HEK293 (cell line): ENCODE results near the gene GUCA2B.

ENCODE experiments used
- CTCF ChIA-PET: fragments of 350-600 bp; formaldehyde crosslinking; extraction: SDS; loops from one replicate; lab custom pipeline; 2021; ENCODE audit warnings: antibody characterized with exemption; lab: Yijun Ruan, JAX
- POLR2A ChIA-PET: fragments of 300-600 bp; formaldehyde crosslinking; extraction: SDS; loops from one replicate; lab custom pipeline; 2020; ENCODE audit warnings: antibody characterized with exemption, inconsistent platforms; lab: Yijun Ruan, JAX
- H3K27ac ChIP-seq: fragments of 200-500 bp; sonication (Bioruptor generic); 2 replicates; pipeline ENCODE4 v1.5.1; 2014; ENCODE audit warnings: low read depth, low read length, control low read depth, inconsistent platforms; ENCODE audit errors: extremely low read depth
- H3K36me3 ChIP-seq, 2 experiments: fragments of 200-500 bp in 1 of 2; sonication (Bioruptor generic) in 1 of 2; 1 replicate in 1 of 2; 2 replicates in 1 of 2; pipeline ENCODE4 v1.5.1; 2014 to 2017; ENCODE audit warnings: inconsistent platforms in 2 of 2, low read length in 2 of 2; ENCODE audit not compliant: control insufficient read depth in 2 of 2, insufficient read depth in 1 of 2
- H3K4me1 ChIP-seq: fragments of 200-500 bp; sonication (Bioruptor generic); 2 replicates; pipeline ENCODE4 v1.5.1; 2014; ENCODE audit warnings: mild to moderate bottlenecking, low read length, inconsistent platforms; ENCODE audit not compliant: control insufficient read depth, insufficient read depth
- H3K4me3 ChIP-seq: 2 replicates; pipeline ENCODE4 v1.5.1; 2011; ENCODE audit warnings: low read depth, mild to moderate bottlenecking, control low read depth, low read length, moderate library complexity
- H3K9me3 ChIP-seq: fragments of 200-500 bp; sonication (Bioruptor generic); 2 replicates; pipeline ENCODE4 v1.5.1; 2014; ENCODE audit warnings: low read depth, low read length, inconsistent platforms; ENCODE audit not compliant: control insufficient read depth, insufficient read depth
- TRIM28 ChIP-seq: IDR thresholded peaks from 2 replicates; pipeline ENCODE4 v1.6.1; 2011; ENCODE audit warnings: low read length, control low read depth, borderline replicate concordance
- YY1 ChIP-seq: fragments of 450-650 bp; formaldehyde crosslinking; IDR thresholded peaks from 2 replicates; pipeline ENCODE4 v1.5.1; 2018; ENCODE audit warnings: missing biosample characterization, missing genetic modification characterization
- ZFP3 ChIP-seq: fragments of 450-650 bp; formaldehyde crosslinking; IDR thresholded peaks from 2 replicates; pipeline ENCODE4 v1.5.1; 2016; ENCODE audit warnings: low read depth, missing biosample characterization, missing genetic modification characterization
- ZFP37 ChIP-seq: fragments of 450-650 bp; formaldehyde crosslinking; IDR thresholded peaks from 2 replicates; pipeline ENCODE4 v1.5.1; 2016; ENCODE audit warnings: missing biosample characterization, missing genetic modification characterization
- ZIC2 ChIP-seq: fragments of 450-650 bp; formaldehyde crosslinking; IDR thresholded peaks from 2 replicates; pipeline ENCODE4 v1.5.1; 2016; ENCODE audit warnings: missing biosample characterization, missing genetic modification characterization
- ZNF10 ChIP-seq: fragments of 450-650 bp; formaldehyde crosslinking; IDR thresholded peaks from 2 replicates; pipeline ENCODE4 v1.5.1; 2017; ENCODE audit warnings: missing biosample characterization, missing genetic modification characterization
- ZNF138 ChIP-seq: fragments of 450-650 bp; formaldehyde crosslinking; IDR thresholded peaks from 2 replicates; pipeline ENCODE4 v1.5.1; 2016; ENCODE audit warnings: missing biosample characterization, missing genetic modification characterization, borderline replicate concordance
- ZNF169 ChIP-seq: fragments of 450-650 bp; formaldehyde crosslinking; IDR thresholded peaks from 2 replicates; pipeline ENCODE4 v1.5.1; 2016; ENCODE audit warnings: missing biosample characterization, missing genetic modification characterization
- ZNF354C ChIP-seq: fragments of 450-650 bp; formaldehyde crosslinking; IDR thresholded peaks from 2 replicates; pipeline ENCODE4 v1.5.1; 2016; ENCODE audit warnings: missing biosample characterization, missing genetic modification characterization, low read depth, borderline replicate concordance
- ZNF768 ChIP-seq: fragments of 450-650 bp; formaldehyde crosslinking; IDR thresholded peaks from 2 replicates; pipeline ENCODE4 v1.5.1; 2018; ENCODE audit warnings: missing biosample characterization, mild to moderate bottlenecking, missing genetic modification characterization
- ZNF776 ChIP-seq: fragments of 450-650 bp; formaldehyde crosslinking; IDR thresholded peaks from 2 replicates; pipeline ENCODE4 v1.5.0; 2017; ENCODE audit warnings: missing biosample characterization, missing genetic modification characterization, borderline replicate concordance
- ZSCAN16 ChIP-seq: fragments of 450-650 bp; formaldehyde crosslinking; IDR thresholded peaks from 2 replicates; pipeline ENCODE4 v1.5.1; 2016; ENCODE audit warnings: missing biosample characterization, missing genetic modification characterization
- ZSCAN30 ChIP-seq: fragments of 450-650 bp; IDR thresholded peaks from 2 replicates; pipeline ENCODE4 v1.5.1; 2018; ENCODE audit warnings: missing biosample characterization, mild to moderate bottlenecking, missing genetic modification characterization, moderate library complexity
- TF ChIP-seq, protein P1 (sequence below): fragments of 450-650 bp; formaldehyde crosslinking; IDR thresholded peaks from 2 replicates; pipeline ENCODE4 v1.5.1; 2017; ENCODE audit warnings: missing biosample characterization, missing genetic modification characterization
- TF ChIP-seq, protein P2 (sequence below): fragments of 450-650 bp; formaldehyde crosslinking; IDR thresholded peaks from 2 replicates; pipeline ENCODE4 v1.5.1; 2016; ENCODE audit warnings: missing biosample characterization, missing genetic modification characterization
- TF ChIP-seq, protein P3 (sequence below): IDR thresholded peaks from 2 replicates; pipeline ENCODE4 v1.6.1; 2011; ENCODE audit warnings: mild to moderate bottlenecking, low read depth, low read length, borderline replicate concordance
- TF ChIP-seq, protein P4 (sequence below): fragments of 450-650 bp; formaldehyde crosslinking; optimal IDR thresholded peaks from 2 replicates; pipeline ENCODE3; 2016; ENCODE audit warnings: missing biosample characterization, mild to moderate bottlenecking, missing genetic modification characterization
- TF ChIP-seq, protein P5 (sequence below): fragments of 450-650 bp; formaldehyde crosslinking; IDR thresholded peaks from 2 replicates; pipeline ENCODE4 v1.5.1; 2017; ENCODE audit warnings: missing biosample characterization, missing genetic modification characterization
- TF ChIP-seq, protein P6 (sequence below): fragments of 450-650 bp; formaldehyde crosslinking; IDR thresholded peaks from 2 replicates; pipeline ENCODE4 v1.5.1; 2016; ENCODE audit warnings: missing biosample characterization, missing genetic modification characterization

Gene GUCA2B

DNA sequence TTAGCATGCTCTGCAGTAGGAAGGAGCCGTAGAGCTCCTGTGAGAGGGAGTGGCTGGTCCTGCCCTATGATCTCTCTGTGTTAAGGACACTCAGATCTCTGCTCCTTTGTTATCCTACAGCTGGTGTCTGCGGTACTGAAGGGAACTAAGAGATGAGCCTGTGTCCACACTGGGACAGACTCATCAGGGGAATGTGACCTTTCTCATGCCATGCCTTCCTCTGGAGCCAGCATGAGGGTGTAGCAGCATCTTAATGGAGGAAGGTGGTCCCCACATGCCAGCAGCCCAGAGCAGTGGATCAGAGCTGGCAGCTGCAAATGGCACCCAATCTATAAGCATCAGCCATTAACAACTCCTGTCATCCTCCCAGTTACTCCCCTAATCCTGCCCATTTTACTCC is 24.7 kb upstream of the GUCA2B start (continued):
- TF ChIP-seq, protein P1, sequence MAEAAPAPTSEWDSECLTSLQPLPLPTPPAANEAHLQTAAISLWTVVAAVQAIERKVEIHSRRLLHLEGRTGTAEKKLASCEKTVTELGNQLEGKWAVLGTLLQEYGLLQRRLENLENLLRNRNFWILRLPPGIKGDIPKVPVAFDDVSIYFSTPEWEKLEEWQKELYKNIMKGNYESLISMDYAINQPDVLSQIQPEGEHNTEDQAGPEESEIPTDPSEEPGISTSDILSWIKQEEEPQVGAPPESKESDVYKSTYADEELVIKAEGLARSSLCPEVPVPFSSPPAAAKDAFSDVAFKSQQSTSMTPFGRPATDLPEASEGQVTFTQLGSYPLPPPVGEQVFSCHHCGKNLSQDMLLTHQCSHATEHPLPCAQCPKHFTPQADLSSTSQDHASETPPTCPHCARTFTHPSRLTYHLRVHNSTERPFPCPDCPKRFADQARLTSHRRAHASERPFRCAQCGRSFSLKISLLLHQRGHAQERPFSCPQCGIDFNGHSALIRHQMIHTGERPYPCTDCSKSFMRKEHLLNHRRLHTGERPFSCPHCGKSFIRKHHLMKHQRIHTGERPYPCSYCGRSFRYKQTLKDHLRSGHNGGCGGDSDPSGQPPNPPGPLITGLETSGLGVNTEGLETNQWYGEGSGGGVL (tag by site-specific recombination), result no peak
- no peak for TF ChIP-seq ZFP3 (tag by site-specific recombination)

DNA sequence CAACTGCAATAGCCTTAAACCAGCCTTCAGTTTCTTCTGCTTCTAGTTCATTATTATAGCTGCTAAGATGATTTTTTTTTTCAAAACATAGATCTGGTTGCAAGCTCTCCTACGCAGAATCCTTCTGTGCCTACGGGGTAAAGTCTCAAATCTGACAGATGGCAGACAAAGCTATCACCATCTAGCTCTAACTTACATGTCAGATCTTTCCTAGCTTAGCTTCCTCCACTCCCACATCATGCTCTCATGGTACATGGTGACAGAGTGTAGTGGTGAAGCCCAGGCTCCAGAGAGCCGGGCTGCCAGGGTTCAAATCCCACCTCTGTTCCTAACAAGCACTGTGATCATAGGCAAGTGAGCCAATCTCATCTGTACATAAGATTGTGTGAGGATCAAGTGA is 24.2 kb upstream of the GUCA2B start:
- Histone ChIP-seq H3K9me3 (no peaks in the 10 kb centered on the region), H3K4me1 (no peaks in the 10 kb centered on the region), H3K36me3 (no peaks in the 10 kb centered on the region), H3K4me3 (no peak overlapping the region), H3K27ac (no peak overlapping the region)
- ChIA-PET CTCF (no interaction called here), POLR2A (no interaction called here)
- TF ChIP-seq ZNF169 (tag by site-specific recombination), result no peak
- no peak for TF ChIP-seq ZNF768
- TF ChIP-seq ZSCAN16 (tag by site-specific recombination), result no peak
- no peak for TF ChIP-seq ZNF776 (tag by site-specific recombination)
- no peak for TF ChIP-seq ZNF10 (tag by site-specific recombination)
- TF ChIP-seq, protein P2, sequence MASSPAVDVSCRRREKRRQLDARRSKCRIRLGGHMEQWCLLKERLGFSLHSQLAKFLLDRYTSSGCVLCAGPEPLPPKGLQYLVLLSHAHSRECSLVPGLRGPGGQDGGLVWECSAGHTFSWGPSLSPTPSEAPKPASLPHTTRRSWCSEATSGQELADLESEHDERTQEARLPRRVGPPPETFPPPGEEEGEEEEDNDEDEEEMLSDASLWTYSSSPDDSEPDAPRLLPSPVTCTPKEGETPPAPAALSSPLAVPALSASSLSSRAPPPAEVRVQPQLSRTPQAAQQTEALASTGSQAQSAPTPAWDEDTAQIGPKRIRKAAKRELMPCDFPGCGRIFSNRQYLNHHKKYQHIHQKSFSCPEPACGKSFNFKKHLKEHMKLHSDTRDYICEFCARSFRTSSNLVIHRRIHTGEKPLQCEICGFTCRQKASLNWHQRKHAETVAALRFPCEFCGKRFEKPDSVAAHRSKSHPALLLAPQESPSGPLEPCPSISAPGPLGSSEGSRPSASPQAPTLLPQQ (tag by site-specific recombination), result no peak
- no peak for TF ChIP-seq ZSCAN30 (tag by site-specific recombination)
- no peak for TF ChIP-seq ZNF138 (tag by site-specific recombination)
- no peak for TF ChIP-seq YY1 (tag by site-specific recombination)
- TF ChIP-seq, protein P3, sequence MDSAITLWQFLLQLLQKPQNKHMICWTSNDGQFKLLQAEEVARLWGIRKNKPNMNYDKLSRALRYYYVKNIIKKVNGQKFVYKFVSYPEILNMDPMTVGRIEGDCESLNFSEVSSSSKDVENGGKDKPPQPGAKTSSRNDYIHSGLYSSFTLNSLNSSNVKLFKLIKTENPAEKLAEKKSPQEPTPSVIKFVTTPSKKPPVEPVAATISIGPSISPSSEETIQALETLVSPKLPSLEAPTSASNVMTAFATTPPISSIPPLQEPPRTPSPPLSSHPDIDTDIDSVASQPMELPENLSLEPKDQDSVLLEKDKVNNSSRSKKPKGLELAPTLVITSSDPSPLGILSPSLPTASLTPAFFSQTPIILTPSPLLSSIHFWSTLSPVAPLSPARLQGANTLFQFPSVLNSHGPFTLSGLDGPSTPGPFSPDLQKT, result no peak
- TF ChIP-seq TRIM28, result no peak
- TF ChIP-seq ZNF354C (tag by site-specific recombination), result no peak
- TF ChIP-seq, protein P4, sequence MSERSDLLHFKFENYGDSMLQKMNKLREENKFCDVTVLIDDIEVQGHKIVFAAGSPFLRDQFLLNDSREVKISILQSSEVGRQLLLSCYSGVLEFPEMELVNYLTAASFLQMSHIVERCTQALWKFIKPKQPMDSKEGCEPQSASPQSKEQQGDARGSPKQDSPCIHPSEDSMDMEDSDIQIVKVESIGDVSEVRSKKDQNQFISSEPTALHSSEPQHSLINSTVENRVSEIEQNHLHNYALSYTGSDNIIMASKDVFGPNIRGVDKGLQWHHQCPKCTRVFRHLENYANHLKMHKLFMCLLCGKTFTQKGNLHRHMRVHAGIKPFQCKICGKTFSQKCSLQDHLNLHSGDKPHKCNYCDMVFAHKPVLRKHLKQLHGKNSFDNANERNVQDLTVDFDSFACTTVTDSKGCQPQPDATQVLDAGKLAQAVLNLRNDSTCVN (tag by site-specific recombination), result no peak
- no peak for TF ChIP-seq ZIC2 (tag by site-specific recombination)
- TF ChIP-seq ZFP37 (tag by site-specific recombination), result no peak
- TF ChIP-seq, protein P5, sequence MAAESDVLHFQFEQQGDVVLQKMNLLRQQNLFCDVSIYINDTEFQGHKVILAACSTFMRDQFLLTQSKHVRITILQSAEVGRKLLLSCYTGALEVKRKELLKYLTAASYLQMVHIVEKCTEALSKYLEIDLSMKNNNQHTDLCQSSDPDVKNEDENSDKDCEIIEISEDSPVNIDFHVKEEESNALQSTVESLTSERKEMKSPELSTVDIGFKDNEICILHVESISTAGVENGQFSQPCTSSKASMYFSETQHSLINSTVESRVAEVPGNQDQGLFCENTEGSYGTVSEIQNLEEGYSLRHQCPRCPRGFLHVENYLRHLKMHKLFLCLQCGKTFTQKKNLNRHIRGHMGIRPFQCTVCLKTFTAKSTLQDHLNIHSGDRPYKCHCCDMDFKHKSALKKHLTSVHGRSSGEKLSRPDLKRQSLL (tag by site-specific recombination), result no peak
- TF ChIP-seq, protein P6, sequence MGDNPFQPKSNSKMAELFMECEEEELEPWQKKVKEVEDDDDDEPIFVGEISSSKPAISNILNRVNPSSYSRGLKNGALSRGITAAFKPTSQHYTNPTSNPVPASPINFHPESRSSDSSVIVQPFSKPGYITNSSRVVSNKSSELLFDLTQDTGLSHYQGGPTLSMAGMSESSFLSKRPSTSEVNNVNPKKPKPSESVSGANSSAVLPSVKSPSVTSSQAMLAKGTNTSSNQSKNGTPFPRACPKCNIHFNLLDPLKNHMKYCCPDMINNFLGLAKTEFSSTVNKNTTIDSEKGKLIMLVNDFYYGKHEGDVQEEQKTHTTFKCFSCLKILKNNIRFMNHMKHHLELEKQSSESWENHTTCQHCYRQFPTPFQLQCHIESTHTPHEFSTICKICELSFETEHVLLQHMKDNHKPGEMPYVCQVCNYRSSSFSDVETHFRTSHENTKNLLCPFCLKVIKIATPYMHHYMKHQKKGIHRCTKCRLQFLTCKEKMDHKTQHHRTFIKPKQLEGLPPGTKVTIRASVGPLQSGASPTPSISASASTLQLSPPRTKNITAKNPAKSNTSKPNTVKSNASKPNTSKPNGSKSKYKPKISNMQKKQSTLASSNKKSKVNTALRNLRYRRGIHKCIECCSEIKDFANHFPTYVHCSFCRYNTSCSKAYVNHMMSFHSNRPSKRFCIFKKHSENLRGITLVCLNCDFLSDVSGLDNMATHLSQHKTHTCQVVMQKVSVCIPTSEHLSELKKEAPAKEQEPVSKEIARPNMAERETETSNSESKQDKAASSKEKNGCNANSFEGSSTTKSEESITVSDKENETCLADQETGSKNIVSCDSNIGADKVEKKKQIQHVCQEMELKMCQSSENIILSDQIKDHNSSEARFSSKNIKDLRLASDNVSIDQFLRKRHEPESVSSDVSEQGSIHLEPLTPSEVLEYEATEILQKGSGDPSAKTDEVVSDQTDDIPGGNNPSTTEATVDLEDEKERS, result no peak
